DOHH2 (cell line): ENCODE measurements around the gene NKAIN2.

Experiments
- H3F3A ChIP-seq: fragments of 200-600 bp; sonication (generic), shearing (Covaris generic); 2 replicates; pipeline ENCODE4 v1.6.0; 2016; ENCODE audit warnings: antibody characterized with exemption, mild to moderate bottlenecking; ENCODE audit not compliant: control insufficient read depth, insufficient read depth
- H3K27ac ChIP-seq: fragments of 200-600 bp; sonication (generic); 2 replicates; pipeline ENCODE4 v1.5.1; 2014; ENCODE audit warnings: low read depth, mild to moderate bottlenecking, low read length, moderate library complexity
- H3K27me3 ChIP-seq: fragments of 200-600 bp; sonication (generic); 2 replicates; pipeline ENCODE4 v1.6.1; 2014; ENCODE audit warnings: mild to moderate bottlenecking, low read length, mixed read lengths; ENCODE audit not compliant: control insufficient read depth
- H3K36me3 ChIP-seq: fragments of 200-600 bp; sonication (generic); 2 replicates; pipeline ENCODE4 v1.6.1; 2014; ENCODE audit warnings: mild to moderate bottlenecking, low read length, moderate library complexity, mixed read lengths; ENCODE audit not compliant: control insufficient read depth
- H3K4me1 ChIP-seq: fragments of 200-600 bp; sonication (generic); 2 replicates; pipeline ENCODE4 v1.6.1; 2014; ENCODE audit warnings: mild to moderate bottlenecking, low read length, mixed read lengths; ENCODE audit not compliant: control insufficient read depth
- H3K4me2 ChIP-seq: fragments of 200-600 bp; sonication (generic); 2 replicates; pipeline ENCODE4 v1.6.0; 2014; ENCODE audit warnings: mild to moderate bottlenecking, low read length, moderate library complexity
- H3K4me3 ChIP-seq: fragments of 200-600 bp; sonication (generic); 2 replicates; pipeline ENCODE4 v1.5.1; 2014; ENCODE audit warnings: mild to moderate bottlenecking, low read length, mixed read lengths
- H3K79me2 ChIP-seq: fragments of 200-600 bp; sonication (generic); 2 replicates; pipeline ENCODE4 v1.6.1; 2014; ENCODE audit warnings: mild to moderate bottlenecking, low read length, mixed read lengths; ENCODE audit not compliant: control insufficient read depth
- H3K9me2 ChIP-seq: fragments of 200-600 bp; sonication (generic); replicated peaks from 2 replicates; pipeline ENCODE4 v1.6.1; 2014; ENCODE audit warnings: mild to moderate bottlenecking, low read length, mixed read lengths; ENCODE audit not compliant: control insufficient read depth
- H3K9me3 ChIP-seq: fragments of 200-600 bp; sonication (generic); 2 replicates; pipeline ENCODE4 v1.6.1; 2014; ENCODE audit warnings: antibody characterized with exemption, low read length, mixed read lengths; ENCODE audit not compliant: control insufficient read depth, insufficient read depth
- H4K20me1 ChIP-seq: fragments of 200-600 bp; sonication (generic); 2 replicates; pipeline ENCODE4 v1.6.0; 2014; ENCODE audit warnings: low read depth, mild to moderate bottlenecking, antibody characterized with exemption, low read length, moderate library complexity; ENCODE audit not compliant: control insufficient read depth, insufficient read depth
- EZH2phosphoT487 ChIP-seq: fragments of 200-600 bp; sonication (generic); IDR thresholded peaks from 2 replicates; pipeline ENCODE4 v1.6.1; 2017; ENCODE audit warnings: borderline replicate concordance, mild to moderate bottlenecking, antibody characterized with exemption, low read length, moderate library complexity, mixed read lengths
- TF ChIP-seq, protein P1 (sequence below): fragments of 200-600 bp; sonication (generic); IDR thresholded peaks from one replicate; pipeline ENCODE4 v1.5.1; 2014; ENCODE audit warnings: antibody characterized with exemption, mild to moderate bottlenecking, low read depth, low read length; ENCODE audit not compliant: poor library complexity, severe bottlenecking

NKAIN2 gene

DNA sequence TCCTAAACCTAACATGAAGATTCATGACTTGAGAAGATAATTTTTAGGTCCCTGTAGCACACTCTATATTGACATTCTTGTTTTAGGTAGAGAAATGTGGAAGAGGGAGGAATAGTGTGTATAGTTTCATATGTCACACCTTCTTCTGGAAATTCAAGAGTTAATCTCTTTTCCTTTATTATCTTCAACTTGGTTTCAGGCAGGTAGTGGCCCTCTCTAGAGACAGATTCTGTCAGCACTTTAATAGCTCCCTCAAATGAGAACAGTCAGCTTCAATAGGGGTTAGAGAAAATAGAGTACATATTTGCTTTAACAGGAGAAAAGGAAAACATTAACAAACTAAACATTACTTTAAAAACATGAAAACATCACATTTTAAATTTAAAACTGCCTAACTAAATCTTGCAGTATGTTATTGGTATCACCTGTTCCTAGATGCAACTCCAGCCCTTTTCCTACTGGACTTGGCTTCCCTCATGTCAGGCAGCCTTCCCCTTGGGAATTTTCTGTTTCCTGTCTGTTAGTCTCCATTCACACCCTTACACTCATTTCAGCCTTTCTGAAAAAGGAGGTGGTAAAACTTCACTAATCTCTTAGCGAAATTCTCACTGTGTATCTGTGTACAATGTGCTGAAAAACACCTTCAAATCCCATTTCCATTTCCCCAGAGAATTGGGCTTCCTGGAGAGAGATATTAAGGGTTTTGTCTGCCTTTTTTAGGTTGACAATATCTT lies 966.3 kb downstream of the NKAIN2 start:
- TF ChIP-seq, protein P1, sequence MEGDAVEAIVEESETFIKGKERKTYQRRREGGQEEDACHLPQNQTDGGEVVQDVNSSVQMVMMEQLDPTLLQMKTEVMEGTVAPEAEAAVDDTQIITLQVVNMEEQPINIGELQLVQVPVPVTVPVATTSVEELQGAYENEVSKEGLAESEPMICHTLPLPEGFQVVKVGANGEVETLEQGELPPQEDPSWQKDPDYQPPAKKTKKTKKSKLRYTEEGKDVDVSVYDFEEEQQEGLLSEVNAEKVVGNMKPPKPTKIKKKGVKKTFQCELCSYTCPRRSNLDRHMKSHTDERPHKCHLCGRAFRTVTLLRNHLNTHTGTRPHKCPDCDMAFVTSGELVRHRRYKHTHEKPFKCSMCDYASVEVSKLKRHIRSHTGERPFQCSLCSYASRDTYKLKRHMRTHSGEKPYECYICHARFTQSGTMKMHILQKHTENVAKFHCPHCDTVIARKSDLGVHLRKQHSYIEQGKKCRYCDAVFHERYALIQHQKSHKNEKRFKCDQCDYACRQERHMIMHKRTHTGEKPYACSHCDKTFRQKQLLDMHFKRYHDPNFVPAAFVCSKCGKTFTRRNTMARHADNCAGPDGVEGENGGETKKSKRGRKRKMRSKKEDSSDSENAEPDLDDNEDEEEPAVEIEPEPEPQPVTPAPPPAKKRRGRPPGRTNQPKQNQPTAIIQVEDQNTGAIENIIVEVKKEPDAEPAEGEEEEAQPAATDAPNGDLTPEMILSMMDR = no peak
- no peak for TF ChIP-seq EZH2phosphoT487
- Histone ChIP-seq H3K4me3 (no peak overlapping the region), H3K27ac (no peak overlapping the region), H3K4me2 (no peak overlapping the region), H3K9me2 (no peaks in the 10 kb centered on the region), H3K4me1 (no peaks in the 10 kb centered on the region), H3K36me3 (no peaks in the 10 kb centered on the region), H3F3A (no peaks in the 10 kb centered on the region), H4K20me1 (no peaks in the 10 kb centered on the region), H3K79me2 (no peaks in the 10 kb centered on the region), H3K27me3 (no peaks in the 10 kb centered on the region), H3K9me3 (no peaks in the 10 kb centered on the region)

DNA sequence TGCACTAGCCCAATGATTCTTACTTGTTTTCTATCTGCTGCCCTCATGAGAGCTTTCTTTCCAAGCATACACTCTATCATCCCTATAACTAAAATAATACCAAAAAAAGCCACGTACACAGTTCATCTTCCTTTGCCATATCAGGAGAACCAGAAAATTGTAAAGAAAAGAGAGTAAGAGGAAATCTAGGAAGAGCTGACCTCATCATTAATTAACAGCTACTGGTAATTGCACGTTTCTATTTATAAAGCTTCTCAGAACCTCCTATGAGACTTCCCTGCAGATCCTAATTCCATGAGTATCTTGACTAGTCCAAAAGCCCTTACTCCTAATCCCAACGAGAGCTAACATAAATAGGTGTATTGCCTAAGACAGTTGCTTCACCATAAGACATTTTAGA lies 967.1 kb downstream of the NKAIN2 start:
- H3F3A ChIP-seq = no peaks in the 10 kb centered on the region
- H3K4me2 ChIP-seq = no peak overlapping the region
- no peaks in the 10 kb centered on the region for H4K20me1 ChIP-seq
- H3K36me3 ChIP-seq = no peaks in the 10 kb centered on the region
- TF ChIP-seq, protein P1 = no peak
- no peak for TF ChIP-seq EZH2phosphoT487
- H3K27me3 ChIP-seq = no peaks in the 10 kb centered on the region
- no peak overlapping the region for H3K4me3 ChIP-seq
- no peaks in the 10 kb centered on the region for H3K4me1 ChIP-seq
- no peaks in the 10 kb centered on the region for H3K79me2 ChIP-seq
- H3K9me2 ChIP-seq = no peaks in the 10 kb centered on the region
- no peak overlapping the region for H3K27ac ChIP-seq
- no peaks in the 10 kb centered on the region for H3K9me3 ChIP-seq

DNA sequence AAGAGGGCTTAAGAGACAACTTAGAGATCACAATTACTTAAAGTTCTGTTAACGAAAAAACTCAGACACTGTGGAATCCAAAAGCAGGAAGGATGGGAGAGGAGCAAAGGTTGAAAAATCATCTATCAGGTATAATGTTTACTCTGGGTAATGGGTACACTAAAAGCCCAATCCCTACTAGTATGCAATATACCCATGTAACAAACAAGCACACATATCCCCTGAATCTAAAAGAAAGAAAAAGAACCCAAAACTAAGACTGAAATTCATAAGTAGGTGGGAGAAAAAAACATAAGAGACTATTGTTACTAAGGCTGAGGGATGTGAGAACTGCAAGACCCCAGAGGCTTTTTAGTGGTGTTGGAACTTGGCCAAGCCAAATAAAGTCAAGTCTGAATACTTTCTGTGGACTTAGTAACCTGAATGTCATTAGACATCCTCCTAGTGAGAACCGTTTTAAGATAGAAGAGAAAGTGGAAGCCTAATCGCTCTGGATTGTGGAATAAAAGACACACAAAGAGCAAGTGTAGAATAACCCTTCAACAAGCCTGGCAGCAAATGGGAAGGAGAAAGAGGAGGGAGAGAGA lies 969.2 kb downstream of the NKAIN2 start:
- Histone ChIP-seq H3K27ac (no peak overlapping the region), H3K4me1 (no peaks in the 10 kb centered on the region), H3K36me3 (no peaks in the 10 kb centered on the region), H4K20me1 (no peaks in the 10 kb centered on the region), H3K9me3 (no peaks in the 10 kb centered on the region), H3K4me3 (no peak overlapping the region), H3K4me2 (no peak overlapping the region), H3K27me3 (no peaks in the 10 kb centered on the region), H3K79me2 (no peaks in the 10 kb centered on the region), H3K9me2 (no peaks in the 10 kb centered on the region), H3F3A (no peaks in the 10 kb centered on the region)
- TF ChIP-seq, protein P1 = no peak
- TF ChIP-seq EZH2phosphoT487 = no peak
